DND-41 (cell line): ENCODE results near the gene SLC2A10.

ENCODE experiments used
- ATAC-seq: fragments of 200-7000 bp; cut with Tn5 transposase; 3 replicates; pipeline ENCODE4 v1.9.1; 2021; ENCODE audit warnings: low read depth; ENCODE audit not compliant: insufficient read depth
- DNase-seq: peaks from one replicate; pipeline ENCODE4 v3.0.0-alpha.2; 2020
- H2AFZ ChIP-seq: 2 replicates; pipeline ENCODE4 v1.6.0; 2012; ENCODE audit warnings: low read depth, low read length
- H3K27ac ChIP-seq: 2 replicates; pipeline ENCODE4 v1.5.1; 2012; ENCODE audit warnings: low read length, inconsistent platforms
- H3K27me3 ChIP-seq: fragments of 200-600 bp; sonication (generic); 2 replicates; pipeline ENCODE4 v1.6.0; 2012; ENCODE audit warnings: low read length, mild to moderate bottlenecking, inconsistent platforms; ENCODE audit not compliant: insufficient read depth, poor library complexity
- H3K36me3 ChIP-seq: 2 replicates; pipeline ENCODE4 v1.5.1; 2012; ENCODE audit warnings: low read length, inconsistent platforms; ENCODE audit not compliant: insufficient read depth
- H3K4me1 ChIP-seq: 2 replicates; pipeline ENCODE4 v1.5.1; 2012; ENCODE audit warnings: mild to moderate bottlenecking, low read length; ENCODE audit not compliant: insufficient read depth
- H3K4me2 ChIP-seq: 2 replicates; pipeline ENCODE4 v1.6.0; 2012; ENCODE audit warnings: mild to moderate bottlenecking, moderate library complexity, low read length, inconsistent platforms; ENCODE audit not compliant: insufficient read depth
- H3K4me3 ChIP-seq, 2 experiments: fragments of 200-600 bp in 1 of 2; shearing (Covaris generic) in 1 of 2; 2 replicates each; pipeline ENCODE4 v1.5.1; 2012 to 2016; ENCODE audit warnings: inconsistent platforms in 2 of 2, low read length in 2 of 2, mild to moderate bottlenecking in 2 of 2, low read depth in 1 of 2, moderate library complexity in 1 of 2
- H3K79me2 ChIP-seq: 2 replicates; pipeline ENCODE4 v1.6.0; 2012; ENCODE audit warnings: low read length, inconsistent platforms; ENCODE audit not compliant: insufficient read depth
- H3K9ac ChIP-seq: 2 replicates; pipeline ENCODE4 v1.6.0; 2012; ENCODE audit warnings: low read depth, mild to moderate bottlenecking, inconsistent platforms, low read length, moderate library complexity
- H3K9me3 ChIP-seq: 2 replicates; pipeline ENCODE4 v1.5.1; 2012; ENCODE audit warnings: low read length, moderate library complexity, mild to moderate bottlenecking, inconsistent platforms; ENCODE audit not compliant: insufficient read depth, severe bottlenecking
- H4K20me1 ChIP-seq: 2 replicates; pipeline ENCODE4 v1.6.0; 2012; ENCODE audit warnings: low read length; ENCODE audit not compliant: insufficient read depth
- CTCF ChIP-seq: IDR thresholded peaks from 2 replicates; pipeline ENCODE4 v1.5.1; 2012; ENCODE audit warnings: borderline replicate concordance, low read length, moderate library complexity, mild to moderate bottlenecking; ENCODE audit not compliant: poor library complexity, severe bottlenecking; ENCODE audit errors: extremely low read depth
- EZH2 ChIP-seq: IDR thresholded peaks from 3 replicates; pipeline ENCODE4 v1.6.1; 2012; ENCODE audit warnings: borderline replicate concordance, low read depth, mild to moderate bottlenecking, moderate library complexity, low read length, inconsistent platforms; ENCODE audit not compliant: severe bottlenecking

SLC2A10 gene

GRCh38 chr20:46700481-46700880 is 9.0 kb upstream of the SLC2A10 start:
- Histone ChIP-seq H3K9me3 (peaks cover 2% of the 10 kb centered on the region), H3K27me3 (peaks cover 11% of the 10 kb centered on the region), H3K27ac (no peak overlapping the region), H3K36me3 (no peaks in the 10 kb centered on the region), H3K4me1 (no peaks in the 10 kb centered on the region), H3K9ac (no peak overlapping the region), H3K79me2 (no peaks in the 10 kb centered on the region), H3K4me3 (no peak overlapping the region), H3K4me2 (no peak overlapping the region), H2AFZ (no peak overlapping the region), H4K20me1 (no peaks in the 10 kb centered on the region)
- DNase-seq: no peak
- no peak for ATAC-seq
- TF ChIP-seq EZH2: no peak
- no peak for TF ChIP-seq CTCF

- no peaks in the 10 kb centered on the region for H4K20me1 ChIP-seq
- H2AFZ ChIP-seq: no peak overlapping the region
- H3K9me3 ChIP-seq: peaks cover 2% of the 10 kb centered on the region
- H3K4me1 ChIP-seq: no peaks in the 10 kb centered on the region
- H3K36me3 ChIP-seq: no peaks in the 10 kb centered on the region
- no peak for DNase-seq
- H3K4me3 ChIP-seq: no peak overlapping the region
- H3K9ac ChIP-seq: no peak overlapping the region
- no peak overlapping the region for H3K27ac ChIP-seq
- no peak overlapping the region for H3K4me2 ChIP-seq
- H3K79me2 ChIP-seq: no peaks in the 10 kb centered on the region
- no peak for ATAC-seq
- peaks cover 11% of the 10 kb centered on the region for H3K27me3 ChIP-seq
- TF ChIP-seq EZH2: no peak
- TF ChIP-seq CTCF: no peak
These were observed 8.4 kb upstream of the SLC2A10 start for GRCh38 chr20:46701057-46701456.

- Histone ChIP-seq H3K27me3 (peaks cover 11% of the 10 kb centered on the region), H3K4me1 (no peaks in the 10 kb centered on the region), H3K27ac (no peak overlapping the region), H4K20me1 (no peaks in the 10 kb centered on the region), H3K9me3 (peaks cover 2% of the 10 kb centered on the region), H3K4me2 (no peak overlapping the region), H3K4me3 (no peak overlapping the region), H3K79me2 (no peaks in the 10 kb centered on the region), H2AFZ (no peak overlapping the region), H3K36me3 (no peaks in the 10 kb centered on the region), H3K9ac (no peak overlapping the region)
- TF ChIP-seq EZH2: no peak
- TF ChIP-seq CTCF: no peak
- no peak for ATAC-seq
- no peak for DNase-seq
These were observed 7.9 kb upstream of the SLC2A10 start for GRCh38 chr20:46701556-46701955.

- Histone ChIP-seq H2AFZ (no peak overlapping the region), H3K4me1 (no peaks in the 10 kb centered on the region), H3K27me3 (peaks cover 11% of the 10 kb centered on the region), H3K36me3 (no peaks in the 10 kb centered on the region), H3K9me3 (peaks cover 6% of the 10 kb centered on the region), H4K20me1 (no peaks in the 10 kb centered on the region), H3K4me3 (no peak overlapping the region), H3K79me2 (no peaks in the 10 kb centered on the region), H3K27ac (no peak overlapping the region), H3K4me2 (no peak overlapping the region), H3K9ac (no peak overlapping the region)
- DNase-seq: no peak
- no peak for ATAC-seq
- TF ChIP-seq CTCF (no peak), EZH2 (no peak)
These were observed 7.5 kb upstream of the SLC2A10 start for GRCh38 chr20:46701986-46702385.
